SK-N-SH treated with all-trans-retinoic acid at 6 μM for 48 hours (cell line): ENCODE data around the gene GPC5.

Source experiments
- PATZ1 ChIP-seq: fragments of 250-450 bp; sonication (Bioruptor Pico); IDR thresholded peaks from 2 replicates; pipeline ENCODE4 v1.8.0; 2020; ENCODE audit warnings: mild to moderate bottlenecking, moderate library complexity, borderline replicate concordance
- POU6F1 ChIP-seq: fragments of 250-450 bp; sonication (Bioruptor Pico); IDR thresholded peaks from 2 replicates; pipeline ENCODE4 v1.8.0; 2021; ENCODE audit warnings: low read depth, mild to moderate bottlenecking, moderate library complexity, borderline replicate concordance
- ZFP3 ChIP-seq: fragments of 250-450 bp; sonication (Bioruptor Pico); IDR thresholded peaks from 2 replicates; pipeline ENCODE4 v1.5.0; 2020; ENCODE audit warnings: mild to moderate bottlenecking, moderate library complexity

- TF ChIP-seq POU6F1 (CRISPR knock-in tag) (no peak), PATZ1 (no peak), ZFP3 (CRISPR knock-in tag) (no peak)
Measured at GRCh38 chr13:92622905-92623304, 1224.5 kb downstream of the GPC5 start.
